Measurements from ENCODE around the gene COX7A2L.

DNA sequence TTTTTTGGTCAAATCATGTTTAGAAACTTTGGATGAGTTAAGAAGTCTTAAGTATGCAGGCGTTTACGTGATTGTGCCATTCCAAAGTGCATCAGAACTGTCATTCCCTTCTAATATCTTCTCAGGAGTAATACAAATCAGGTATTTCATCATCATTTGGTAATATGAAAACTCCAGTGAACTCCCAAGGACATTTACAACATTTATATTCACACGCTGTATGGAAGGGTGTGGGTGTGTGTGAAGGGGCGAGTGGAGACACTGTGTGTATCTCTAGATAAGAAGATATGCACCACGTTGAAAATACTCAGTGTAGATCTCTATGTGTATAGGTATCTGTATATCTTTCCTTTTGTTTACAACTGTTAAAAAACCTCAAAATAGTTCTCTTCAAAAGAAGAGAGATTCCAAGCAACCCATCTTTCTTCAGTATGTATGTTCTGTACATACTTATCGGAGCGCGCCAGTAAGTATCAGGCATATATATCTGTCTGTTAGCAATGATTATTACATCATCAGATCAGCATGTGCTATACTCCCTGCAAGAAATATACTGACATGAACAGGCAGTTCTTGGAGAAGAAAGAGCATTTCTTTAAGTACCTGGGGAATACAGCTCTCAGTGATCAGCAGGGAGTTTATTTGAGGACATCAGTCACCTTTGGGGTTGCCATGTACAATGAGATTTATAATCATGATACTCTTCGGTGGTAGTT is 29.3 kb downstream of the COX7A2L start:
- TF ChIP-seq, protein P1, sequence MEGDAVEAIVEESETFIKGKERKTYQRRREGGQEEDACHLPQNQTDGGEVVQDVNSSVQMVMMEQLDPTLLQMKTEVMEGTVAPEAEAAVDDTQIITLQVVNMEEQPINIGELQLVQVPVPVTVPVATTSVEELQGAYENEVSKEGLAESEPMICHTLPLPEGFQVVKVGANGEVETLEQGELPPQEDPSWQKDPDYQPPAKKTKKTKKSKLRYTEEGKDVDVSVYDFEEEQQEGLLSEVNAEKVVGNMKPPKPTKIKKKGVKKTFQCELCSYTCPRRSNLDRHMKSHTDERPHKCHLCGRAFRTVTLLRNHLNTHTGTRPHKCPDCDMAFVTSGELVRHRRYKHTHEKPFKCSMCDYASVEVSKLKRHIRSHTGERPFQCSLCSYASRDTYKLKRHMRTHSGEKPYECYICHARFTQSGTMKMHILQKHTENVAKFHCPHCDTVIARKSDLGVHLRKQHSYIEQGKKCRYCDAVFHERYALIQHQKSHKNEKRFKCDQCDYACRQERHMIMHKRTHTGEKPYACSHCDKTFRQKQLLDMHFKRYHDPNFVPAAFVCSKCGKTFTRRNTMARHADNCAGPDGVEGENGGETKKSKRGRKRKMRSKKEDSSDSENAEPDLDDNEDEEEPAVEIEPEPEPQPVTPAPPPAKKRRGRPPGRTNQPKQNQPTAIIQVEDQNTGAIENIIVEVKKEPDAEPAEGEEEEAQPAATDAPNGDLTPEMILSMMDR (IDR thresholded peaks at IDR 0.05), result no peak
- TF ChIP-seq POLR2A (IDR thresholded peaks at IDR 0.05), result no peak
